Stimulated activated CD4-positive, alpha-beta T cell treated with anti-CD3 and anti-CD28 coated beads, TNF-alpha, amount 100 ng/mL, for 48 hours (primary cell): ENCODE results near the gene CPNE1.

Experiments
- DNase-seq, 3 donors: peaks; one replicate each; pipeline ENCODE4 v3.0.0-alpha.2; 2020; ENCODE audit warnings: low read depth in 3 of 3

Gene CPNE1

DNA sequence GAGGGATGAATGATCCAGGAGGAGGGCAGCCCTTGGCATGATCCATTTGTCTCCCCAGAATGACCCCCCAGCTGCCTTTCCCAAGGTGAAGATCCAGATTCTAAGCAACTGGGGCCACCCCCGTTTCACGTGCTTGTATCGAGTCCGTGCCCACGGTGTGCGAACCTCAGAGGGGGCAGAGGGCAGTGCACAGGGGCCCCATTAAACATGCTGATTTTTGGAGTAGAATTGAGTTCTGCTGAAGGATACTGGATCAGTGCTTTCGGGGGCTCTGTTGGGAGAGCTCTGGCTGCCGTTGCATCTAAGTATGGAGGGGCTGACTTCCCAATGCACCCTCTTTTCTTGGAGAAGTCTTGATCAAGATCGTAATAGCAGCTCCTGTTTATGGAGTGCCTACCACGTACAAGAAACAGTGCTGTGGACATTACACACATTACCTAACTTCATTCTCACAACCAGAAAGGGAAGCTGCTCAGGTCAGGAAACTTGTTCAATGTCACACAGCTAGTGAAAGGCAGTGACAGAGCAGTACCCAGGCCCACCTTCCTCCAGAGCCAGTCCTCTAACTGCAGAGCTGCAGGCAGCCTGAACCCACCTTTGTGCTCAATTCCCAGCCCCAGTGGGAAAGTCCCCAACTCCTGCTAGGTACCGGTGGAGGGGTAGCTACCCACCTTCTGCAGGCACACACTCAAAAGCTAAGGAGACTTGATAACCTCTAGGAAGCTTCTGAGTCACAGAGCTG is 43.7 kb downstream of the CPNE1 start:
- DNase-seq = no peak

DNA sequence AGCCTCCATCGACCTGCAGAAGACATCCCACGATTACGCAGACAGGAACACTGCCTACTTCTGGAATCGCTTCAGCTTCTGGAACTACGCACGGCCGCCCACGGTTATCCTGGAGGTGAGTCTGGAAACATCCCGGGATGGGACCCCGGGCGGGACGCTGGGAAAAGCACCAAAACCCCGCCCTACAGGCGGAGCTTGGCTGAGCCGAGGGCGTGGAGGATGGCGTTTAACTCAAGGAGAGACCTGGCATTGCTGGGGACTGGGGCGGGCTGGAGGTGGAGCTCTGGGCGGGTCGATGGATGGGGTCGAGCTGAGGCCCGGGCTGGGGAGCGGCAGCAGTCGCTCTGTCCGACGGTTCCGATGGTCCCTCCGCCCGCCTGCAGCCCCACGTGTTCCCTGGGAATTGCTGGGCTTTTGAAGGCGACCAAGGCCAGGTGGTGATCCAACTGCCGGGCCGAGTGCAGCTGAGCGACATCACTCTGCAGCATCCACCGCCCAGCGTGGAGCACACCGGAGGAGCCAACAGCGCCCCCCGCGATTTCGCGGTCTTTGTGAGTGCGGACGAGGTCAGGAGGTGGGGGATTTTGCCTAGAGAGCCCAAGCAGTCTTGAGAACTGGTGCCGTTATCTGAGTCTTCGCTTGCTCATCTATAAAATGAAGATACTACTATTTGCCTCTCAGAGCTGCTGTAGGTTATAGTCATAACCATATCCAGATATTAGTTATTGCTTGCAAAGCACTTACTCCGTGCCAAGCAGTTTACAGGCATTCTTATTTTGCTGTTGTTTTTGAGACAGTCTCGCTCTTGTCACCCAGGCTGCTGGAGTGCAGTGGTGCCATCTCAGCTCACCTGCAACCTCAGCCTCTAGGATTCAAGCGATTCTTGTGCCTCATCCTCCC is 45.3 kb downstream of the CPNE1 start:
- peak; percentile 67 to 78 (median 75) for DNase-seq

GRCh38 chr20:35618263-35619131 is 46.2 kb downstream of the CPNE1 start:
- no peak for DNase-seq

DNA sequence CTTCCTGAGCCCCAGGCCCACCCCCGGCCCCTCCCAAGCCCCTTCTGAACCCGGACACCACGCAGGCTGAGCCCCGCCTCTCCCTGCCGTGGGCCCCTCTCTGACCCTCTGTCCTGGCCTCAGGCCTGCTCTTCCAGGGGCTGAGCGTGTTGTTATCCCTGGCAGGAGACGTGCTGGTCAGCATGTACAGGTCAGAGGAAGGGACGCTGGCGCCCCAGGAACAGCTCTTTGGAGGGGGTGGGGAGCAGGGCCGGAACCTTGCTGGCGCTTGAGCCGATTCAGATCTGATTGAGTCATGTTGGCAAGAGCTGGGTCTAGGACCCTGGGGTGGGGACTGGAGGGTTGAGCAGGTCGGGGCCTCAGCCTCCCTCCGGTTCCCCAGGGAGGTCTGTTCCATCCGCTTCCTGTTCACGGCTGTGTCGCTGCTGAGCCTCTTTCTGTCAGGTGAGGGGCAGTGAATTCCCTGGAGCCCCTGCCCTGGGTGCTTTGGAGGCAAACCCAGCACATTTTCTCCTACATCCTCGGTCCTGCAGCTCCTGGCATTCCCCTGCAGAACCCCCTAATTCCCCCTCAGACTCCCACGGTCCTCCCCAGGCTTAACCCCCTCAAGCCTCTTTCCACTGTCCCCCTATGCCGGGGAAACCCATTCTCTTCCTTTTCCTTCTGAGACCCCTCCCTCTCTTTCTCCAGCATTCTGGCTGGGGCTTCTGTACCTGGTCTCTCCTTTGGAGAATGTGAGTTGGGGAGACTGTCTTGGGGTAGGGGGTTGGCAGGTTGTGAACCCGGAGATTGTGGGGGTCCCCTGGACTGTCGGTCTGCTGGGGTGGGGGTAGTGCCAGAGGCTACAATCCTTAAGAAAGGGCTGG is 47.1 kb downstream of the CPNE1 start:
- DNase-seq = peak in 1 of 3 donors; percentile 38

DNA sequence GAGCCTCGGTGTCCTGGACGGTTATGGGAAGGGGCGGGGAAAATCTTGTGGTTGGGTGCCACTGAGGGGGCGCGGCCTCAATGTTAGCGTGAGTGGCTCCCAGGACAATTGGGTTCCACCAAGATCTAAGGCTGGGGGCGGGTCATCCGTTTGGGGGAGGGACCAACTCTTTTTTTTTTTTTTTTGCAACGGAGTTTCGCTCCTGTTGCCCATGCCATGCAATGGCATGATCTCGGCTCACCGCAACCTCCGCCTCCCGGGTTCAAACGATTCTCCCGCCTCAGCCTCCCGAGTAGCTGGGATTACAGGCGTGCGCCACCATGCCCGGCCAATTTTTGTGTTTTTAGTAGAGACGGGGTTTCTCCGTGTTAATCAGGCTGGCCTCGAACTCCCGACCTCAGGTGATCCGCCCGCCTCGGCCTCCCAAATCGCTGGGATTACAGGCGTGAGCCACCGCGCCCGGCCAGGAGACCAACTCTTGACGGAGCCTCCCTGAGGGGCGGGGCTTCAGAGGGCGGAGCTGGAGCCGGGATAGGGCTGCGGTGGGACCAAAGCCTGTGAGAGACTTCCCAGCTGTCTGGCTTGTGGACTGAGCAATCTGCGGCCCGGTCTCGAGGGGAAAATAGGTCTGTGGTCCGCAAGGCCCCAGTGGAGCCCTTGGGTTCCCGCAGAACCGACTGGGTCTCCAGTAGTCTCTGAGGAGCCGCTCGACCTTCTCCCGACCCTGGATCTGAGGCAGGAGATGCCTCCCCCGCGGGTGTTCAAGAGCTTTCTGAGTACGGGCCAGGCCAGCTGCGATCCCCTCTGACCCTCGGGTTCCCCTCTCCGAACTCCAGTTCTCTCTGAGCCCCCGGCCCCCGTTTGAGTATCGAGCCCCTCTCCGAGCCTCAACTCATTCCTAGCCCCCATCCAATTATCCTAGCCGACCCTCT is 48.0 kb downstream of the CPNE1 start:
- DNase-seq = peak in 2 of 3 donors; percentile 43 to 51

DNA sequence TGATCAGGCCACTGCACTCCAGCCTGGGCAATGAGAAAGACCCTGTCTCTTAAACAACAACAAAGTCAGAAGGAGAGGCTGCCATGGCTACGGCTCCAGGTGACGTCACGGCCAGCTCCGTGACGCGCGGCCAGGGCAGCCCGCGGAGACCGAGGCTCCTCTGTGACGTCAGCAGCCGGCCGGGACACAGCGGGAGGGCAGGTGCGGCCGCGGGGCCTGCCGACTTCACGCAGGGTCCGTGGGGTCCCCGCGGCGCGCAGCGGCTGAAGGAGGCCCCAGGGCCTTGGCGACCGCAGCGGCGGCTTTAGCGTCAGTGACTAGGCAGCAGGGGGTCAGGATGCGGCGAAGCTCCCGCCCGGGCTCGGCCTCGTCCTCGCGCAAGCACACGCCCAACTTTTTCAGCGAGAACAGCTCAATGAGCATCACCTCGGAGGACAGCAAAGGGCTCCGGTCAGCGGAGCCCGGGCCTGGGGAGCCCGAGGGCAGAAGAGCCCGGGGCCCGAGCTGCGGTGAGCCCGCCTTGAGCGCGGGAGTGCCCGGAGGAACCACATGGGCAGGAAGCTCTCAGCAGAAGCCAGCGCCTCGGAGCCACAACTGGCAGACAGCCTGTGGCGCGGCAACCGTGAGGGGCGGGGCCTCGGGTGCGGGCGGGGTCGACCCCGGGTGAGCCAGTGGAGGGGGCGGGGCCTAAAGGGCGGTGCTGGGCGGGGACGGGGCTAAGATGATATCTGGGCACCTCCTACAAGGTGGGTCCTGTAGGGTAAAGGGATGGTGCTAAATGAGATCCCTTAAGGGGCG is 48.8 kb downstream of the CPNE1 start, which contains the start of gene SPAG4:
SPAG4 (plus strand) TSS at position 163 of the 798 bp plus-strand sequence; CDS start at position 338, 175 bp downstream.
- peak; percentile 100 for DNase-seq

- no peak for DNase-seq
These were observed 53.2 kb downstream of the CPNE1 start for GRCh38 chr20:35611482-35611881.

GRCh38 chr20:35610833-35611427 is 53.8 kb downstream of the CPNE1 start:
- DNase-seq = no peak

- no peak for DNase-seq
These were observed 57.5 kb downstream of the CPNE1 start for GRCh38 chr20:35607003-35607735.

DNA sequence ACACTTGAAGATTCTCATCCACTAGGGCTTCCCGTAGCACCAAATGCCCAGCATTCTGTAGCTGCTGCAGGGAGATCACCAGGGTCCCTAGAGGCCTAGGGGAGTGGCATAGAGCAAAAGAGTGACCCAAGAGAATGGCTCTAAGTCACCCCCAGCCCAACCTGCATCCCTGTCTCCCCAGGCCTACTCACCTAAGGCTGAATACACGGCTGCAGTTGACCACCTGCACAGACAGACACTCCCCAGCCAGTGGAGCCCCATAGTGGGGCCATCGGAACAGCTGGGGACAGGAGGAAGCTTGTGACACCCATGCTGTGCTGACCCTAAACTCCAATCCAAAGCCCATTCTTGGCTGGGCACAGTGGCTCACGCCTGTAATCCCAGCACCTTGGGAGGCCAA is 58.6 kb downstream of the CPNE1 start:
- no peak for DNase-seq

DNA sequence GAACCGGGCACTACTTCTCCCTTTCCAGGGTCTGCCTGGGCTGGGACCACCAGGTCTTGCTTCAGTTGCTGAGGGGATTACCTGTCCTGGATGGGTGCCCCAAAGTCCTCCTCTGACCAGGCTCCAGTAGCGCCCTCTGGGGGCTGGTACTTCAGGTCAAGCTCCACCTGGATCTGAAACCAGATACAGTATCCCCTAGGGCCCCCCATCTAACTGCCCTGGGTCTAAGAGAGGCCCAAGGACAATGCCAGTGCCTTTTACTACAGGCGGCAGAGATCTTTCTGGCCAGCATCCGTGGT is 60.3 kb downstream of the CPNE1 start:
- no peak for DNase-seq

DNA sequence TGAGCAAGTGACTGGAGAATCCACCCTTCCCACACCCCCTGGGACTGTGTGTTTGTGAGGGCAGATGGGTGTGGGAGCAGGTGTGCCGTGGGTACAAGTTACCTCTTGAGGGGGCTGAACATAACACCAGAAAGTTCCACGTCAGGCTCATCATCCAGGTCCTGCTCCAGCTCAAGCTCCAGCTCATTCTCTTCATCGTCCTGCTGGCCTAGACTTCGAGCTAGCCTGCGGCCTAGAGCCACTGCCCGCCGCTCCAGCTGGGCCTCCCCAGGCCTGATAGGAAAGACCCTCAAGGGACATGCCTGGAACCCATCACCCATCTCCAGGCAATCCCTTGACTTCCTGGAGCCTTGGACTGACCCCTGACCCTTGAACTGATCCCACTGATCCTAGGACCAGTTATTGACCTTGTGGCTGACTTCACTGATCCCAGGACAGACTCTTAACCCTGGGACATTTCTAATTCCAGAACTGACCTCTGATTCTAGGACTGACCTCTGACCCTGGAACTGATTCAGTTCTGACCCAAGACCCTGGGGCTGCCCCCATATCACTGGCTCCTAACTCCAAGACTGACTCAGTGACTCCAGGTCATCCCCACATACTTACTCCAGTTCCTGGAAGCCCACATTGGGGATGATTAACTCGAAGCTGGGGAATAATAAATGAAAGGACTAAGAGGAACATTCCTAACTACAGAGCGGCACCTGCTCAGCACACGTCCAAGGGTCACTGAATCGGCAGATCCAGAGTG is 60.8 kb downstream of the CPNE1 start:
- no peak for DNase-seq

DNA sequence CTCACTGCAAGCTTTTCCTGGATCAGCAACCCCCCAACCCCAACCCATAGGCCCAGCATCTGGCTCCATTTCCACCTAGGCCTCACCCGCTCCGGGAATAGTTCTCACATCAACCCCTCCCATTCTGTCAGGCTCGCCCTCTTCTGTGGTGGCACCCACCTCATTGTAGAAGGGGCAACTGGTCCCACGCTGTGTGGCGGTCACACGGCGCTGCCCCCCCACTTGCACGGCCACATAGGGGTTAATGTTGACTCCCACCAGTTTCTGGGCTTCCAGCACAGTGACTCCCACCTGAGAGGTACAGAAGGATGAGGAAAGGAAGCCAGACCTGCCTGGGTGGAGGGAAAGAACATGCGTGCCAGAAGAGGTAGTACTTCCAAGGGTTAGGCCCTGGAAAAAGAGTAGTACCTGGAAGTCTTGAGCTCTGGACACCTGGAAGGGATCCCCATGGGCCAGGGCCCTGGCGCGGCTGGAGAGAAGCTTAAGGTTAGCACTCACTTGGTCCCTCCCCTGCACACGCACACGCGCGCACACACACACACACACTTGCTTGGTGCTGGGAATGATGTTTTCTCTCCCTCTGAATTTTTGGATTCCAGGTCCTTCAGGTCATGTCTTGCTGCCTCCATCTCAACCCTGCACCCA is 61.7 kb downstream of the CPNE1 start:
- no peak for DNase-seq

GRCh38 chr20:35601990-35602389 is 62.7 kb downstream of the CPNE1 start:
- no peak for DNase-seq

- DNase-seq = peak; percentile 62 to 70 (median 66)
These were observed 63.4 kb downstream of the CPNE1 start for GRCh38 chr20:35600993-35601973.
